ENCODE data around the gene YTHDF1.

The YTHDF1 gene

DNA sequence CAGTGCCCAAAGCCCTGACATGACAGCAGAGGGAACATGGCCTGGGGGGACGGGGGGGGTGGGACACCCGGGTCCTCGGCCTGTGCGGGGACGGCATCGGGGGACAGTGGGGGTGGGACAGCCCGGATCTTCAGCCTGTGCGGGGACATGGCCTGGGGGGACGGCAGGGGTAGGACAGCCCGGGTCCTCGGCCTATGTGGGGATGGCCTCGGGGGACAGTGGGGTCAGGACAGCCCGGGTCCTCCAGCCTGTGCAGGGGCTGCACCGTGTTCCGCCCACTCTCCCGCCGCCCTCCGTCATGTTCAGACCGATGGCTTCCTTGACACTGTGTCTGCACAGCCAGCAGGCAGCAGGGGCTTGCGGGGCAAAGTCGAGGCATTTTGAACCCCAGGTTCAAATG lies 26.8 kb upstream of the YTHDF1 start:
- no peak overlapping the region for H3K4me3 ChIP-seq (ENCODE audit: control insufficient read depth, low read depth, low read length)
- DNase-seq (ENCODE audit: low read depth) = no peak
- TF ChIP-seq, protein P1, sequence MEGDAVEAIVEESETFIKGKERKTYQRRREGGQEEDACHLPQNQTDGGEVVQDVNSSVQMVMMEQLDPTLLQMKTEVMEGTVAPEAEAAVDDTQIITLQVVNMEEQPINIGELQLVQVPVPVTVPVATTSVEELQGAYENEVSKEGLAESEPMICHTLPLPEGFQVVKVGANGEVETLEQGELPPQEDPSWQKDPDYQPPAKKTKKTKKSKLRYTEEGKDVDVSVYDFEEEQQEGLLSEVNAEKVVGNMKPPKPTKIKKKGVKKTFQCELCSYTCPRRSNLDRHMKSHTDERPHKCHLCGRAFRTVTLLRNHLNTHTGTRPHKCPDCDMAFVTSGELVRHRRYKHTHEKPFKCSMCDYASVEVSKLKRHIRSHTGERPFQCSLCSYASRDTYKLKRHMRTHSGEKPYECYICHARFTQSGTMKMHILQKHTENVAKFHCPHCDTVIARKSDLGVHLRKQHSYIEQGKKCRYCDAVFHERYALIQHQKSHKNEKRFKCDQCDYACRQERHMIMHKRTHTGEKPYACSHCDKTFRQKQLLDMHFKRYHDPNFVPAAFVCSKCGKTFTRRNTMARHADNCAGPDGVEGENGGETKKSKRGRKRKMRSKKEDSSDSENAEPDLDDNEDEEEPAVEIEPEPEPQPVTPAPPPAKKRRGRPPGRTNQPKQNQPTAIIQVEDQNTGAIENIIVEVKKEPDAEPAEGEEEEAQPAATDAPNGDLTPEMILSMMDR (IDR thresholded peaks at IDR 0.05; ENCODE audit: control insufficient read depth, insufficient read depth, low read depth, low read length, missing control alignments) = no peak

DNA sequence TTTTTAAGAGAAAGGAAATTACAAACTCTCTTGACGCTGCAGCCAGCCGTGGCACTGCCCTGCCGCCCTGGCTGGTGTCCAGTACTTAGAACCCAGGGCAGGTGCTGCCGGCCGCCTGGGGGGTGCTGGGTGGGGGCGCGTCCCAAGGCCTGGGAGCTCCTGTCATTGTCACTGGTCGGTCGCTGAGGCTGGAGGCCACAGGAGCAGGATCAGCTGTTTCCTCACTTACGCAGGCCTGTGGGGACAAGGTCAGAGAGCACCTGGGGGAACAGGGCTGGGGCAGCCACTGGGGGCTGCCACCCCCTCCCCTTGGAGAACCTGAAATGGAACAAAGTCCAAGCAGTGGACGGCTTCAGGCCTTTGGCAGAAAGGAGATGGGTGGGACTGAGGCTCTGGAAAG lies 25.3 kb upstream of the YTHDF1 start:
- DNase-seq (ENCODE audit: low read depth) = no peak
- TF ChIP-seq, protein P1 (IDR thresholded peaks at IDR 0.05; ENCODE audit: control insufficient read depth, insufficient read depth, low read depth, low read length, missing control alignments) = no peak
- no peak overlapping the region for H3K4me3 ChIP-seq (ENCODE audit: control insufficient read depth, low read depth, low read length)

- TF ChIP-seq, protein P1 (IDR thresholded peaks at IDR 0.05; ENCODE audit: control insufficient read depth, insufficient read depth, low read depth, low read length, missing control alignments) = no peak
Measured at GRCh38 chr20:63240004-63240403, 24.1 kb upstream of the YTHDF1 start.

GRCh38 chr20:63239431-63239830 lies 23.5 kb upstream of the YTHDF1 start:
- H3K4me3 ChIP-seq (ENCODE audit: control insufficient read depth, low read depth, low read length) = no peak overlapping the region
- no peak for DNase-seq (ENCODE audit: low read depth)
- TF ChIP-seq, protein P1 (IDR thresholded peaks at IDR 0.05; ENCODE audit: control insufficient read depth, insufficient read depth, low read depth, low read length, missing control alignments) = no peak

More at GRCh38 chr20:63240004-63240403, 24.1 kb upstream of the YTHDF1 start:
- no peak for DNase-seq (ENCODE audit: low read depth)
- no peak overlapping the region for H3K4me3 ChIP-seq (ENCODE audit: control insufficient read depth, low read depth, low read length)

- H3K4me3 ChIP-seq (ENCODE audit: control insufficient read depth, low read depth, low read length) = no peak overlapping the region
- no peak for DNase-seq (ENCODE audit: low read depth)
- TF ChIP-seq, protein P1 (IDR thresholded peaks at IDR 0.05; ENCODE audit: control insufficient read depth, insufficient read depth, low read depth, low read length, missing control alignments) = no peak
Measured at GRCh38 chr20:63238514-63239125, 22.7 kb upstream of the YTHDF1 start.

GRCh38 chr20:63238031-63238430 lies 22.1 kb upstream of the YTHDF1 start:
- H3K4me3 ChIP-seq (ENCODE audit: control insufficient read depth, low read depth, low read length) = no peak overlapping the region
- TF ChIP-seq, protein P1 (IDR thresholded peaks at IDR 0.05; ENCODE audit: control insufficient read depth, insufficient read depth, low read depth, low read length, missing control alignments) = no peak
- DNase-seq (ENCODE audit: low read depth) = no peak
